Stimulated activated CD4-positive, alpha-beta T cell treated with anti-CD3 and anti-CD28 coated beads, Interleukin-2, amount 100 ng/mL, for 24 hours (primary cell): Measurements from ENCODE around the gene TIMM8A.
"Not testable (repeated sequence)": the region's sequence is repeated elsewhere in the genome, so short reads cannot be mapped to it uniquely, and the experiment has no call there.

Source experiments
- DNase-seq, 2 donors: peaks; one replicate each; pipeline ENCODE4 v3.0.0-alpha.2; 2020

Gene TIMM8A

GRCh38 chrX:101357166-101357795 is 8.7 kb upstream of the TIMM8A start:
- DNase-seq = no peak

DNA sequence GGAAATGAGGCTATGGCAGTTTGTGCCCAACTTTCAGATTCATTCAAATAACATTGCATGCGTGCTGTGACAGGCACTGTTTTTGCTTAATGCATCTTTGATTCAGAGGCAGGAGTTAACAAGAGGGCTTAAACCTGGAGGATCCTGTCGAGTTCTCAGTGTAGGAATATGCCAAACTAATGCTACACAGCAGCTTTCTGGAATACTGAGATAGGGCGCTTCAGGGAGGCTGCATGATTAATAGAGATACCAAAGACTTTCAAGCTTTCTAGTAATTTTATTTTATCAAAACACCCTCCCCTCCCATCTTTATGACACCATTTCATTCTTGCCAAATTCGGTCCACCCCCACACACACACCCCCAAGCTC is 636 bp upstream of the TIMM8A start:
- DNase-seq = no peak

GRCh38 chrX:101347859-101348451 is 587 bp downstream of the TIMM8A start:
- DNase-seq = no peak

- no peak for DNase-seq
These were observed 10.7 kb downstream of the TIMM8A start for GRCh38 chrX:101337776-101338271.

DNA sequence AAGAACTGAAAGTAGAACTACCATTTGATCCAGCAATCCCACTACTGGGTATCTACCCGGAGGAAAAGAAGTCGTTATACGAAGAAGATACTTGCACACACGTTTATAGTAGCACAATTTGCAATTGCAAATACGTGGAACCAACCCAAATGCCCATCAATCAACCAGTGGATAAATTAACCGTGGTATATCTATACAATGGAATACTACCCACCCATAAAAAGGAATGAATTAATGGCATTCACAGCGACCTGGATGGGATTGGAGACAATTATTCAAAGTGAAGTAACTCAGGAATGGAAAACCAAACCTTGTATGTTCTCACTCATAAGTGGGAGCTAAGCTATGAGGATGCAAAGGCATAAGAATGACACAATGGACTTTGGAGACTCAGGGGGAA is 14.2 kb downstream of the TIMM8A start:
- not testable (repeated sequence) for DNase-seq

DNA sequence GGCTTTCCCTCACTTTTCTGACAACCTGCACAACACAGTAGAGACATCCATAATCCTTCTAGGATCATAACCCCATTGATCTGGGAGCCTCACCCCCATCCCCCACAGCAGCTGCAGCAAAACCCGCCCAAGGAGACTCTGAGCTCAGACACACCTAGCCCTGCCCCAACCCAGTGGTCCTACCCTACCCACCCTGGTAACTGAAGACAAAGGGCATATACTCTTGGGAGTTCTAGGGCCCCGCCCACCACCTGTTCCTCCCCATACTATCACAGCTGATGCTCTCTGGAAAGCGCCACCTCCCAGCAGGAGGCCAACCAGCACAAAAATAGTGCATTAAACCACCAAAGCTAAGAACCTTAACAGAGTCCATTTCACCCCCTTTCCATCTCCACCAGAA is 21.9 kb downstream of the TIMM8A start:
- not testable (repeated sequence) for DNase-seq

DNA sequence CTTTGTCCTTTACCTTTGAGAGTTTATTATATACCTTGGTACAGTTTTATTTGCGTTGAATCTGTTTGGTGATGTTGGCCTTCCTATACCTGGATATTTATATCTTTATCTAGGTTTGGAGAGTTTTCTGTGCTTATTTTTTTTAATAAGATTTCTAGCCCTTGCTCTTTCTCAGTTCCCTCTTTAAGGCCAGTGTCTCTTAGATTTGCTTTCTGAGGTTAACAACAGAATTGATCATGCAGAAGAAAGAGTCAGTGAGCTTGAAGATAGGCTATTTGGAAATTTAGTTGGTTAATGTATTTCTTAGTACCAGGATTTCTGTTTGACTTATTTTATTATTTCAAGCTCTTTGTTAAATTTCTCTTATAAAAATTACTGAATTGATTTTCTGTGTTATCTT is 44.8 kb downstream of the TIMM8A start:
- no peak for DNase-seq
